Endodermal cell (in vitro differentiated cells): ENCODE data around the gene CKAP2. TPM values are rescaled to one million over a fixed set of nuclear protein-coding genes. Genes with fewer than 3 reads are reported as not detected.

Experiments used
- DNase-seq: peaks from one replicate; pipeline ENCODE4 v3.0.0-alpha.2; 2017
- H3K27ac ChIP-seq: 2 replicates; pipeline ENCODE4 v1.5.1; 2013; ENCODE audit warnings: mild to moderate bottlenecking, low read depth, low read length, moderate library complexity
- H3K27me3 ChIP-seq: 2 replicates; pipeline ENCODE4 v1.6.1; 2013; ENCODE audit warnings: mild to moderate bottlenecking, low read length, moderate library complexity; ENCODE audit not compliant: insufficient read depth, control insufficient read depth, poor library complexity, severe bottlenecking
- H3K36me3 ChIP-seq: 2 replicates; pipeline ENCODE4 v1.7.0; 2013; ENCODE audit warnings: mild to moderate bottlenecking, low read length, moderate library complexity; ENCODE audit not compliant: control insufficient read depth, insufficient read depth
- H3K4me1 ChIP-seq: one replicate; pipeline ENCODE4 v1.7.0; 2013; ENCODE audit warnings: low read length; ENCODE audit not compliant: control insufficient read depth, insufficient read depth
- H3K4me3 ChIP-seq: 2 replicates; pipeline ENCODE4 v1.5.1; 2013; ENCODE audit warnings: mild to moderate bottlenecking, low read length, moderate library complexity
- H3K9ac ChIP-seq: 2 replicates; pipeline ENCODE4 v1.6.1; 2013; ENCODE audit warnings: mild to moderate bottlenecking, low read length, moderate library complexity; ENCODE audit not compliant: poor library complexity, severe bottlenecking; ENCODE audit errors: extremely low read depth
- H3K9me3 ChIP-seq: 2 replicates; pipeline ENCODE4 v1.6.1; 2013; ENCODE audit warnings: mild to moderate bottlenecking, low read length, moderate library complexity; ENCODE audit not compliant: control insufficient read depth
- H3K27ac Mint-ChIP-seq: 2 replicates; pipeline ENCODE4 v1.8.0; 2020; ENCODE audit warnings: mixed read lengths
- H3K27me3 Mint-ChIP-seq: 2 replicates; pipeline ENCODE4 v1.8.0; 2021; ENCODE audit warnings: mild to moderate bottlenecking, mixed read lengths; ENCODE audit not compliant: insufficient read depth
- H3K36me3 Mint-ChIP-seq: 2 replicates; pipeline ENCODE4 v1.8.0; 2020; ENCODE audit warnings: low read depth, mixed read lengths
- H3K4me1 Mint-ChIP-seq: 2 replicates; pipeline ENCODE4 v1.8.0; 2020; ENCODE audit warnings: mixed read lengths
- H3K4me3 Mint-ChIP-seq: 2 replicates; pipeline ENCODE4 v1.8.0; 2020; ENCODE audit warnings: mild to moderate bottlenecking, moderate library complexity, mixed read lengths
- H3K9me3 Mint-ChIP-seq: 2 replicates; pipeline ENCODE4 v1.8.0; 2020; ENCODE audit warnings: mild to moderate bottlenecking, mixed read lengths
- WGBS, 2 experiments: methylation state at CpG; one replicate each; pipeline versions ENCODE4 v1.1.5 to v1.1.7; 2013; ENCODE audit warnings: missing lambda C conversion rate in 2 of 2, mixed read lengths in 1 of 2; ENCODE audit not compliant: insufficient coverage in 1 of 2, insufficient read length in 1 of 2; 5-methylcytosine and 5-hydroxymethylcytosine counted together
- long read RNA-seq, 4 experiments: library from polyadenylated mRNA in 2 of 4; library from RNA in 1 of 4; library from capped mRNA in 1 of 4; stranded (forward) in 3 of 4; unstranded in 1 of 4; transcript quantifications; one replicate each; pipeline ENCODE4 v2.0.0, GENCODE V29; 2020 to 2021; ENCODE audit warnings: inconsistent platforms in 1 of 4
- polyA plus RNA-seq, 2 experiments: library from polyadenylated mRNA; stranded (reverse); fragments of 50-300 nt; gene quantifications; one replicate each; pipeline ENCODE4 v1.2.3, GENCODE V29; 2013
- total RNA-seq, 2 donors: library from RNA; stranded (reverse); fragmentation: NEBNext Ultra II Directional in 1 of 2; extraction: Animal tissue kit (Norgen Biotek cat#: 25700) in 1 of 2; gene quantifications; 2 replicates in 1 of 2; 3 replicates in 1 of 2; pipeline ENCODE4 v1.2.1, GENCODE V29; 2021
- TF ChIP-seq, protein P1 (sequence below): fragments of 200-600 bp; sonication (generic); conservative IDR thresholded peaks from 2 replicates; pipeline ENCODE4 v1.5.0; 2021; ENCODE audit warnings: antibody characterized with exemption, mild to moderate bottlenecking

The CKAP2 gene, protein sequence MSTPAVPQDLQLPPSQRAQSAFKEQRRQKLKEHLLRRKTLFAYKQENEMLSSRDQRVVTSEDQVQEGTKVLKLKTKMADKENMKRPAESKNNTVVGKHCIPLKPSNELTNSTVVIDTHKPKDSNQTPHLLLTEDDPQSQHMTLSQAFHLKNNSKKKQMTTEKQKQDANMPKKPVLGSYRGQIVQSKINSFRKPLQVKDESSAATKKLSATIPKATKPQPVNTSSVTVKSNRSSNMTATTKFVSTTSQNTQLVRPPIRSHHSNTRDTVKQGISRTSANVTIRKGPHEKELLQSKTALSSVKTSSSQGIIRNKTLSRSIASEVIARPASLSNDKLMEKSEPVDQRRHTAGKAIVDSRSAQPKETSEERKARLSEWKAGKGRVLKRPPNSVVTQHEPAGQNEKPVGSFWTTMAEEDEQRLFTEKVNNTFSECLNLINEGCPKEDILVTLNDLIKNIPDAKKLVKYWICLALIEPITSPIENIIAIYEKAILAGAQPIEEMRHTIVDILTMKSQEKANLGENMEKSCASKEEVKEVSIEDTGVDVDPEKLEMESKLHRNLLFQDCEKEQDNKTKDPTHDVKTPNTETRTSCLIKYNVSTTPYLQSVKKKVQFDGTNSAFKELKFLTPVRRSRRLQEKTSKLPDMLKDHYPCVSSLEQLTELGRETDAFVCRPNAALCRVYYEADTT
- 10 to 100 TPM; 67.6 to 98.5 TPM for total RNA-seq
- polyA plus RNA-seq (2013, experiment 1 of 2) = 111 TPM
- polyA plus RNA-seq (2013, experiment 2 of 2) = 129 TPM
- long read RNA-seq, experiment 1, transcript CKAP2-203 (9 exons, 3,629 nt) = minor isoform, 5 of 71 reads
- long read RNA-seq, experiment 1, transcript CKAP2-201 (9 exons, 3,375 nt) = major isoform, 21 of 71 reads
- long read RNA-seq, experiment 1, partial matches to known transcripts = 35 of 71 reads
- long read RNA-seq, experiment 1, other reads (novel, unspliced or antisense) = 4 of 71 reads
- long read RNA-seq, experiment 2, transcript CKAP2-207 (9 exons, 3,395 nt) = minor isoform, 5 of 263 reads
- long read RNA-seq, experiment 2, transcript CKAP2-202 (6 exons, 1,972 nt) = minor isoform, 6 of 263 reads
- long read RNA-seq, experiment 2, transcript CKAP2-201 (9 exons, 3,375 nt) = major isoform, 171 of 263 reads
- long read RNA-seq, experiment 2, transcript CKAP2-203 (9 exons, 3,629 nt) = minor isoform, 51 of 263 reads
- long read RNA-seq, experiment 2, partial matches to known transcripts = 5 of 263 reads
- long read RNA-seq, experiment 2, other reads (novel, unspliced or antisense) = 24 of 263 reads
- long read RNA-seq, experiment 3, transcript CKAP2-202 (6 exons, 1,972 nt) = minor isoform, 7 of 240 reads
- long read RNA-seq, experiment 3, transcript CKAP2-201 (9 exons, 3,375 nt) = major isoform, 152 of 240 reads
- long read RNA-seq, experiment 3, transcript CKAP2-203 (9 exons, 3,629 nt) = minor isoform, 50 of 240 reads
- long read RNA-seq, experiment 3, partial matches to known transcripts = 16 of 240 reads
- long read RNA-seq, experiment 3, other reads (novel, unspliced or antisense) = 11 of 240 reads
- long read RNA-seq, experiment 4, transcript CKAP2-202 (6 exons, 1,972 nt) = minor isoform, 5 of 30 reads
- long read RNA-seq, experiment 4, transcript CKAP2-201 (9 exons, 3,375 nt) = major isoform, 9 of 30 reads
- long read RNA-seq, experiment 4, transcript CKAP2-204 (2 exons, 798 nt) = minor isoform, 6 of 30 reads
- long read RNA-seq, experiment 4, partial matches to known transcripts = 3 of 30 reads
- long read RNA-seq, experiment 4, other reads (novel, unspliced or antisense) = 5 of 30 reads

DNA sequence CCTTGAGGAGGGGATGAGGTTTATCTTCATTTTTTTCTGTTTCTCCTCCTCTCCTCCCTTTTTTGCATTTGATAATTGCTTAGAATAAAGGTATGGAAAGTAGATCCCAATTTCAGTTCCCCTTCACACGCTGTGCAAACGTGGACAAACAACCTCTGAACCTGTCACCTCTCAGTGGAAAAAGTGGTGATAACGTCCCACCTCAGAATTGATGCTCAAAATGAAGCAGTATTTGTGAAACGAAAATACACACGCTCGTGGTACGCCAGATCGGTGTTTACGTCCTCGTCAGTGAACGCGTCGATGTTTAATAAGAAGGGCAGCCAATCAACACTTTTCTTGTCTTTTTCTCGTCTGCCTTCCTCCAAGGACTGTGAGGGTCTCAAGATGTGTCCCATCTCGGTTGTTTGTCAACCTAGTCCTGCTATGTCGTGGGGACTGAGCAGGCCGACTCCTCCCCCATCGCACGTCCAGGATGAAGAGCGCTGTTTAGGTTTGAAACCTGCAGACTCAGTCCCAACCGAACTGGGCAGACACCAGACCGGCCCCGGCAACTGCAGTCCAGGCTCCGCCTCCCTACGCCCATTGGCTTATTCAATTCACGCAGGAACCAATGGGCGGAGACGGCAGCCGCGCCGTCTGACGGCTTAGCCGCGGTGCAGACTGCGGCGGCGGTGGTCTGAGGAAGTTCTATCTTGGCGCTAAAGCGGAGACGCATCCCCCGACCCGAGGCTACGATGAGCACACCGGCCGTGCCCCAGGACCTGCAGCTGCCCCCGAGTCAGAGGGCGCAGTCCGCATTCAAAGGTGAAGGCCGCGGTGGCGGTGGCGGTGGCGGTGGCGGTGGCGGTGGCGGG, at the start of gene CKAP2:
CKAP2 (plus strand) TSS at position 659 of the 857 bp plus-strand sequence; CDS start at position 738, 79 bp downstream.
- Mint-ChIP-seq H3K9me3 (no peaks in the 10 kb centered on the region), H3K27me3 (no peaks in the 10 kb centered on the region), H3K36me3 (peaks cover 31% of the 10 kb centered on the region), H3K27ac (peak within 1 kb of the TSS; percentile 98), H3K4me1 (peaks cover 21% of the 10 kb centered on the region), H3K4me3 (peak within 1 kb of the TSS; percentile 82)
- no peaks in the 10 kb centered on the region for H3K9me3 ChIP-seq
- 1% methylated on average over 24 to 56 of the region's 56 CpGs for WGBS, 2 experiments
- peak within 1 kb of the TSS; percentile 75 for H3K9ac ChIP-seq
- DNase-seq = peak; percentile 98
- peak within 1 kb of the TSS; percentile 99 for H3K4me3 ChIP-seq
- no peaks in the 10 kb centered on the region for H3K27me3 ChIP-seq
- H3K4me1 ChIP-seq = peaks cover 3% of the 10 kb centered on the region
- TF ChIP-seq, protein P1, sequence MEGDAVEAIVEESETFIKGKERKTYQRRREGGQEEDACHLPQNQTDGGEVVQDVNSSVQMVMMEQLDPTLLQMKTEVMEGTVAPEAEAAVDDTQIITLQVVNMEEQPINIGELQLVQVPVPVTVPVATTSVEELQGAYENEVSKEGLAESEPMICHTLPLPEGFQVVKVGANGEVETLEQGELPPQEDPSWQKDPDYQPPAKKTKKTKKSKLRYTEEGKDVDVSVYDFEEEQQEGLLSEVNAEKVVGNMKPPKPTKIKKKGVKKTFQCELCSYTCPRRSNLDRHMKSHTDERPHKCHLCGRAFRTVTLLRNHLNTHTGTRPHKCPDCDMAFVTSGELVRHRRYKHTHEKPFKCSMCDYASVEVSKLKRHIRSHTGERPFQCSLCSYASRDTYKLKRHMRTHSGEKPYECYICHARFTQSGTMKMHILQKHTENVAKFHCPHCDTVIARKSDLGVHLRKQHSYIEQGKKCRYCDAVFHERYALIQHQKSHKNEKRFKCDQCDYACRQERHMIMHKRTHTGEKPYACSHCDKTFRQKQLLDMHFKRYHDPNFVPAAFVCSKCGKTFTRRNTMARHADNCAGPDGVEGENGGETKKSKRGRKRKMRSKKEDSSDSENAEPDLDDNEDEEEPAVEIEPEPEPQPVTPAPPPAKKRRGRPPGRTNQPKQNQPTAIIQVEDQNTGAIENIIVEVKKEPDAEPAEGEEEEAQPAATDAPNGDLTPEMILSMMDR = no peak
- H3K36me3 ChIP-seq = peaks cover 30% of the 10 kb centered on the region
- peak within 1 kb of the TSS; percentile 92 for H3K27ac ChIP-seq

DNA sequence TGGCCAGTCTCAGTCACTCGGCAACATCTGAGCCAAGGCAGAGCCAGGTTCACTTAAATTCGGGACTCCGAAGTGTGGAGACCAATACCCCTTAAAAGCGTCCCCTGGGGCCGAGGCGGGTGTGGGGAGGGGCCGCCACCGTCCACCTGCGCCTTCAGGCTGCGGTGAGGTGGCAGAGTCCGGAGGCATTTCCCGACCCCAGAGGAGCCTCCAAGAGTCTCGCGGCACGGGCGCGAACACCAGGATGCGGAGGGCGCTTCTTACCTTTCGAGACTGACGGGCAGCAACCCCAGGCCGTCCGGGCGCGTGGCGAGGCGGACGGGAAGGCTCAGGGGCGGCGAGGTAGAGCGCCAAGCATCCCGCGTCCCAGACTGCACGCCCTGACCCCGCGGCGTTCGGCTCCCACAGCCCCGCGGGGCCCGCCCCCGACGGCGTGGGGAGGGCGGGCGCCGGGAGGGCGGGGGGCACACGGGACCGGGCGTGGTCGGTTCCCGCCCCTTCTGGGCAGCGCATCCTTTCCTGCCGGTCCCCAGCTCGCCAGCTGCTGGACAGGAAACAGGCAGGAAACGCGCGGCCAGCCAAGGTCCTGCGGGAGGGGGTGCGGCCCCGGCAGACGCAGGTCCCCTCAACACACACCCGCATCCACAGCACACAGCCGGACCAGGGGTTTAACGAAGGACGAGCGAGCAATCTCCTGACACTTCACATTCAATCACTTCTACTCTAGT, 49.3 kb upstream of the CKAP2 start, which contains the start of gene THSD1:
THSD1 (minus strand) TSS at position 406 of the 728 bp plus-strand sequence. CDS start 3,572 bp downstream, outside the sequence.
- H3K27ac ChIP-seq = no peak within 1 kb of the TSS
- H3K9ac ChIP-seq = peak within 1 kb of the TSS; percentile 4
- H3K27me3 Mint-ChIP-seq = peaks cover 50% of the 10 kb centered on the region
- peak; percentile 78 for DNase-seq
- peaks cover 19% of the 10 kb centered on the region for H3K36me3 Mint-ChIP-seq
- H3K27ac Mint-ChIP-seq = no peak within 1 kb of the TSS
- H3K4me1 Mint-ChIP-seq = no peaks in the 10 kb centered on the region
- peaks cover 4% of the 10 kb centered on the region for H3K36me3 ChIP-seq
- no peaks in the 10 kb centered on the region for H3K9me3 ChIP-seq
- H3K27me3 ChIP-seq = peaks cover 32% of the 10 kb centered on the region
- H3K4me3 Mint-ChIP-seq = peak within 1 kb of the TSS; percentile 49
- TF ChIP-seq, protein P1 = no peak
- WGBS, 2 experiments = 4 to 8% methylated on average over 36 to 68 of the region's 68 CpGs
- no peaks in the 10 kb centered on the region for H3K4me1 ChIP-seq
- peak within 1 kb of the TSS; percentile 81 for H3K4me3 ChIP-seq
- H3K9me3 Mint-ChIP-seq = peaks cover 5% of the 10 kb centered on the region
